ENCODE measurements around the gene IGSF21.

DNA sequence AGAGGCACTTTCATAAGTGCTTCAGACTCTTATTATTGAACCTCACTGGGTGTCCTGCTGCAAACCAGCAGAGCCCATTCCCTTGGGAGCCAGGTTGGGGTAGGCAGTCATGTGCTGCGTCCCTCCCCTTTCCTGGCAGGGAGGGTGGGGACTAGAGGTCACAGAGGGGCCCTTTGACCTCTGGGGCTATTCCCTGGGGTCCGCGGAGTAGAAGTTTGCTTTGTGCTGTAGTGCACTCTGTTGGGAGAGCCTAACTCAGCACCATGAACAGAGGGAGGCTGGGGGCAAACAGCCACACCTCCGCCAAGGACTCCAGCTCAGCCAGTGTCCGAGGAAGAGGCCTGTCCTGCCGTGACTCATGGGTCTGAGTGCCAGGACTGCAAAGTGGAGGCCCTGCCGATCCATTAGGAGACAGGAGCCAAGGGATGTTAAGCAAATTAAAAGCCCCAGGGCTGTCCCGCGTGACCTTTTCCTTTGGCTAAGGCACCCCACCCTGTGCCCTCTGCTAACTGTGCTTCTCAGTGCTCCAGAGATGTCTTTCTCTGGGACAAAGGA, 3.0 kb upstream of the IGSF21 start:
- no peak for TF ChIP-seq NFE2L2 (IDR thresholded peaks at IDR 0.05; ENCODE audit: low read depth, low read length)
- no peak for TF ChIP-seq POLR2A (IDR thresholded peaks at IDR 0.05; ENCODE audit: low read depth, low read length)
- TF ChIP-seq RAD21 (IDR thresholded peaks at IDR 0.05; ENCODE audit: low read length): no peak
- TF ChIP-seq, protein P1, sequence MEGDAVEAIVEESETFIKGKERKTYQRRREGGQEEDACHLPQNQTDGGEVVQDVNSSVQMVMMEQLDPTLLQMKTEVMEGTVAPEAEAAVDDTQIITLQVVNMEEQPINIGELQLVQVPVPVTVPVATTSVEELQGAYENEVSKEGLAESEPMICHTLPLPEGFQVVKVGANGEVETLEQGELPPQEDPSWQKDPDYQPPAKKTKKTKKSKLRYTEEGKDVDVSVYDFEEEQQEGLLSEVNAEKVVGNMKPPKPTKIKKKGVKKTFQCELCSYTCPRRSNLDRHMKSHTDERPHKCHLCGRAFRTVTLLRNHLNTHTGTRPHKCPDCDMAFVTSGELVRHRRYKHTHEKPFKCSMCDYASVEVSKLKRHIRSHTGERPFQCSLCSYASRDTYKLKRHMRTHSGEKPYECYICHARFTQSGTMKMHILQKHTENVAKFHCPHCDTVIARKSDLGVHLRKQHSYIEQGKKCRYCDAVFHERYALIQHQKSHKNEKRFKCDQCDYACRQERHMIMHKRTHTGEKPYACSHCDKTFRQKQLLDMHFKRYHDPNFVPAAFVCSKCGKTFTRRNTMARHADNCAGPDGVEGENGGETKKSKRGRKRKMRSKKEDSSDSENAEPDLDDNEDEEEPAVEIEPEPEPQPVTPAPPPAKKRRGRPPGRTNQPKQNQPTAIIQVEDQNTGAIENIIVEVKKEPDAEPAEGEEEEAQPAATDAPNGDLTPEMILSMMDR (conservative IDR thresholded peaks at IDR 0.05; ENCODE audit: low read depth, low read length): no peak
- no peak for TF ChIP-seq CEBPB (IDR thresholded peaks at IDR 0.05; ENCODE audit: low read depth, low read length)
- no peak for TF ChIP-seq BHLHE40 (IDR thresholded peaks at IDR 0.05; ENCODE audit: low read depth, low read length)

Data from IMR-90 (cell line).